HG03175 (cell line): ENCODE data around the gene SLC4A11.
"Not testable (repeated sequence)": the region's sequence is repeated elsewhere in the genome, so short reads cannot be mapped to it uniquely, and the experiment has no call there.

Experiments
- ATAC-seq: cut with Tn5 transposase; IDR thresholded peaks from one replicate; pipeline ENCODE4 v1.9.1; 2021; ENCODE audit warnings: mild to moderate bottlenecking, moderate library complexity; ENCODE audit not compliant: unreplicated experiment

Gene SLC4A11

GRCh38 chr20:3229158-3229557, 9.8 kb downstream of the SLC4A11 start:
- no peak for ATAC-seq

- no peak for ATAC-seq
Measured at GRCh38 chr20:3228750-3229032, 10.3 kb downstream of the SLC4A11 start.

GRCh38 chr20:3227936-3228749, 10.8 kb downstream of the SLC4A11 start:
- no peak for ATAC-seq

GRCh38 chr20:3227506-3227905, 11.5 kb downstream of the SLC4A11 start:
- ATAC-seq = no peak

- ATAC-seq = no peak
Measured at GRCh38 chr20:3226864-3227263, 12.1 kb downstream of the SLC4A11 start.

- no peak for ATAC-seq
Measured at GRCh38 chr20:3226093-3226492, 12.9 kb downstream of the SLC4A11 start.

- ATAC-seq = no peak
Measured at GRCh38 chr20:3224681-3225421, 14.1 kb downstream of the SLC4A11 start.

- no peak for ATAC-seq
Measured at GRCh38 chr20:3223994-3224680, 14.9 kb downstream of the SLC4A11 start.

GRCh38 chr20:3223651-3223993, 15.4 kb downstream of the SLC4A11 start:
- no peak for ATAC-seq

GRCh38 chr20:3222635-3223600, 16.1 kb downstream of the SLC4A11 start:
- ATAC-seq = no peak

- ATAC-seq = no peak
Measured at GRCh38 chr20:3221398-3222226, 17.4 kb downstream of the SLC4A11 start.

- ATAC-seq = peak; percentile 62
Measured at GRCh38 chr20:3218307-3218988, 20.5 kb downstream of the SLC4A11 start.

- ATAC-seq = not testable (repeated sequence)
Measured at GRCh38 chr20:3215359-3215917, 23.6 kb downstream of the SLC4A11 start.

- no peak for ATAC-seq
Measured at GRCh38 chr20:3213226-3213625, 25.8 kb downstream of the SLC4A11 start.

- ATAC-seq = no peak
Measured at GRCh38 chr20:3210346-3210745, 28.6 kb downstream of the SLC4A11 start.

- ATAC-seq = peak; percentile 31
Measured at GRCh38 chr20:3209946-3210317, 29.1 kb downstream of the SLC4A11 start.

GRCh38 chr20:3209257-3209945, 29.6 kb downstream of the SLC4A11 start, which contains the start of gene ITPA:
Gene ITPA (plus strand): TSS chr20:3209498. CDS start chr20:3209552, 54 bp downstream.
- peak; percentile 42 for ATAC-seq

- ATAC-seq = peak; percentile 6
Measured at GRCh38 chr20:3208786-3209256, 30.2 kb downstream of the SLC4A11 start.
